ENCODE measurements around the gene MLH3.

Gene MLH3

DNA sequence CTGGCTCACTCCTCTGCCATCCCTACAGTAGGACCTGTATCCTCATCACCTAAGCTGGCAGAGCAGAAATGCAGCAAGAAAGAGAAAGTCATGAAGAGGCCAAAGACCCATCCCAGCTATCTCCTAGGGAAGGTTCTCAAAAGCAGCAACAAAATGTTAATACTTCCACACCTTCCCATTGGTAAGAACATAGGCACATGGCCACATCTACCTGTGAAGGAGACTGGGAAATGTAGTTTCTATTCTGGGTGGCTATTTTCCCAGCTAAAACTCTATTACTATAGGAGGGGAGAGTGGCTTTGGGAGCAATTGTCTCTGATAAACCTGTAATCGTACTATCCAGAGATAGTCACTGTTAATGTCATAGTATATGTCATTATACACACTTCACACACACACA is 62.3 kb downstream of the MLH3 start:
- no peak overlapping the region for H3K4me3 ChIP-seq (ENCODE audit: low read depth, low read length)
- no peak for TF ChIP-seq MYC (IDR thresholded peaks at IDR 0.05; ENCODE audit: low read depth, low read length)
- no peak for TF ChIP-seq CTCF (IDR thresholded peaks at IDR 0.05; ENCODE audit: low read depth, low read length)
- TF ChIP-seq, protein P1, sequence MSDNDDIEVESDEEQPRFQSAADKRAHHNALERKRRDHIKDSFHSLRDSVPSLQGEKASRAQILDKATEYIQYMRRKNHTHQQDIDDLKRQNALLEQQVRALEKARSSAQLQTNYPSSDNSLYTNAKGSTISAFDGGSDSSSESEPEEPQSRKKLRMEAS (IDR thresholded peaks at IDR 0.05; ENCODE audit: low read depth, low read length): no peak
- no peak for TF ChIP-seq POLR2A (IDR thresholded peaks at IDR 0.05; ENCODE audit: extremely low read depth, insufficient read length)
- DNase-seq (ENCODE audit: low read depth): no peak

- no peak overlapping the region for H3K4me3 ChIP-seq (ENCODE audit: low read depth, low read length)
- TF ChIP-seq, protein P1 (IDR thresholded peaks at IDR 0.05; ENCODE audit: low read depth, low read length): no peak
- TF ChIP-seq CTCF (IDR thresholded peaks at IDR 0.05; ENCODE audit: low read depth, low read length): no peak
- no peak for TF ChIP-seq MYC (IDR thresholded peaks at IDR 0.05; ENCODE audit: low read depth, low read length)
- TF ChIP-seq POLR2A (IDR thresholded peaks at IDR 0.05; ENCODE audit: extremely low read depth, insufficient read length): no peak
- DNase-seq (ENCODE audit: low read depth): no peak
Observed at GRCh38 chr14:74988131-74988530, 63.1 kb downstream of the MLH3 start.

- H3K4me3 ChIP-seq (ENCODE audit: low read depth, low read length): no peak overlapping the region
- TF ChIP-seq, protein P1 (IDR thresholded peaks at IDR 0.05; ENCODE audit: low read depth, low read length): no peak
- no peak for TF ChIP-seq MYC (IDR thresholded peaks at IDR 0.05; ENCODE audit: low read depth, low read length)
- TF ChIP-seq POLR2A (IDR thresholded peaks at IDR 0.05; ENCODE audit: extremely low read depth, insufficient read length): no peak
- no peak for TF ChIP-seq CTCF (IDR thresholded peaks at IDR 0.05; ENCODE audit: low read depth, low read length)
- no peak for DNase-seq (ENCODE audit: low read depth)
Observed at GRCh38 chr14:74985806-74986205, 65.5 kb downstream of the MLH3 start.

- no peak for DNase-seq (ENCODE audit: low read depth)
- no peak overlapping the region for H3K4me3 ChIP-seq (ENCODE audit: low read depth, low read length)
- TF ChIP-seq, protein P1 (IDR thresholded peaks at IDR 0.05; ENCODE audit: low read depth, low read length): no peak
- TF ChIP-seq MYC (IDR thresholded peaks at IDR 0.05; ENCODE audit: low read depth, low read length) (no peak), CTCF (IDR thresholded peaks at IDR 0.05; ENCODE audit: low read depth, low read length) (no peak), POLR2A (IDR thresholded peaks at IDR 0.05; ENCODE audit: extremely low read depth, insufficient read length) (no peak)
Observed at GRCh38 chr14:74985028-74985310, 66.3 kb downstream of the MLH3 start.

- DNase-seq (ENCODE audit: low read depth): peak; percentile 40
- TF ChIP-seq, protein P1 (IDR thresholded peaks at IDR 0.05; ENCODE audit: low read depth, low read length): no peak
- no peak for TF ChIP-seq CTCF (IDR thresholded peaks at IDR 0.05; ENCODE audit: low read depth, low read length)
- TF ChIP-seq MYC (IDR thresholded peaks at IDR 0.05; ENCODE audit: low read depth, low read length): no peak
- TF ChIP-seq POLR2A (IDR thresholded peaks at IDR 0.05; ENCODE audit: extremely low read depth, insufficient read length): no peak
- no peak overlapping the region for H3K4me3 ChIP-seq (ENCODE audit: low read depth, low read length)
Observed at GRCh38 chr14:74984236-74985027, 66.8 kb downstream of the MLH3 start.

All from NB4 (cell line).